Smooth muscle cell (in vitro differentiated cells): ENCODE data around the gene DNAH5. TPM values are rescaled to one million over a fixed set of nuclear protein-coding genes. Genes with fewer than 3 reads are reported as not detected.

Source experiments
- DNase-seq: peaks from one replicate; lab custom pipeline; 2025; ENCODE audit not compliant: unreplicated experiment; lab: John Stamatoyannopoulos, UW
- H2AFZ ChIP-seq: fragments of 200-600 bp; sonication (generic); 2 replicates; pipeline ENCODE4 v1.6.0; 2016; ENCODE audit warnings: antibody characterized with exemption, low read depth, mild to moderate bottlenecking
- H3F3A ChIP-seq: fragments of 200-600 bp; sonication (generic); 2 replicates; pipeline ENCODE4 v1.6.0; 2017; ENCODE audit warnings: antibody characterized with exemption, low read depth
- H3K27ac ChIP-seq: fragments of 200-600 bp; sonication (generic); 2 replicates; pipeline ENCODE4 v1.5.1; 2016; ENCODE audit warnings: low read depth, mild to moderate bottlenecking
- H3K27me3 ChIP-seq: fragments of 200-600 bp; sonication (generic); 2 replicates; pipeline ENCODE4 v1.6.1; 2016; ENCODE audit warnings: low read depth, mild to moderate bottlenecking
- H3K36me3 ChIP-seq: fragments of 200-600 bp; sonication (generic); 2 replicates; pipeline ENCODE4 v1.5.1; 2016; ENCODE audit warnings: low read depth
- H3K4me1 ChIP-seq: fragments of 200-600 bp; sonication (generic); 2 replicates; pipeline ENCODE4 v1.5.1; 2016; ENCODE audit warnings: low read depth
- H3K4me2 ChIP-seq: fragments of 200-600 bp; sonication (generic); 2 replicates; pipeline ENCODE4 v1.6.0; 2016; ENCODE audit warnings: mild to moderate bottlenecking
- H3K4me3 ChIP-seq: fragments of 200-600 bp; sonication (generic); 2 replicates; pipeline ENCODE4 v1.5.1; 2016; ENCODE audit warnings: mild to moderate bottlenecking
- H3K79me2 ChIP-seq: fragments of 200-600 bp; sonication (generic); 2 replicates; pipeline ENCODE4 v1.6.0; 2016; ENCODE audit warnings: low read depth, mild to moderate bottlenecking
- H3K9ac ChIP-seq: fragments of 200-600 bp; sonication (generic); 2 replicates; pipeline ENCODE4 v1.6.0; 2016; ENCODE audit warnings: low read depth
- H3K9me3 ChIP-seq: fragments of 200-600 bp; sonication (generic); replicated peaks from 2 replicates; pipeline ENCODE4 v1.5.1; 2016; ENCODE audit warnings: low read depth
- H4K20me1 ChIP-seq: fragments of 200-600 bp; sonication (generic); 2 replicates; pipeline ENCODE4 v1.6.0; 2016; ENCODE audit warnings: low read depth
- WGBS: methylation state at CpG from one replicate; pipeline ENCODE4 v1.1.7; 2016; ENCODE audit warnings: low lambda C conversion rate; 5-methylcytosine and 5-hydroxymethylcytosine counted together
- polyA plus RNA-seq: library from polyadenylated mRNA; unstranded; fragments of >200 nt; fragmentation: Nextera tagmentation; extraction: Ambion mirVana; gene quantifications from 2 replicates; pipeline ENCODE4 v1.2.1, GENCODE V29; 2016
- total RNA-seq: library from RNA; depleted of rRNA; stranded (reverse); fragments of >200 nt; gene quantifications from 2 replicates; pipeline ENCODE4 v1.2.3, GENCODE V29; 2014
- TF ChIP-seq, protein P1 (sequence below): fragments of 200-600 bp; sonication (generic); IDR thresholded peaks from 2 replicates; pipeline ENCODE4 v1.5.1; 2017; ENCODE audit warnings: borderline replicate concordance, mild to moderate bottlenecking, antibody characterized with exemption; ENCODE audit not compliant: insufficient read depth, poor library complexity, severe bottlenecking

DNAH5 gene
- total and polyA plus RNA-seq, 2 experiments from 2014 or later = 0.04 to 0.33 TPM

DNA sequence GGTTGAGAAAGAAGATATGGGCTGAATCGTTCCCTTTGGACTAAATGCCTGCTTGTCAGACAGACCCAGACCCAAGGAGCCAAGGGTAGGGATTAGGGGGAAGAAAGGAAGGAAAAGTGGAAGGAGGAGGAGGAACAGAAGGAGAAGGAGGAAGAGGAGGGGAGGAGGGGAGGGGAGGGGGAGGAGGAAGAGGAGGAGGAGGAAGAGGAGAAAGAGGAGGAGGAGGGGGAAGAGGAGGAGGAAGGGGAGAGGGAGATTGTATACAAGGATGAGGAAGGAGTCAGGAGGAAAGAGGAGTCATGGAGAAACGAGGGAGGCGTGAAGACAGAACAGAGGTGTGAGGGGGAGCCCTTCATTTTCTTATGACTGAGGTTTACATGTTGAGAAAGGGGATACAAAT lies 46.9 kb upstream of the DNAH5 start:
- WGBS = 84% methylated on average over 3 of the region's 3 CpGs
- no peak overlapping the region for H3K27ac ChIP-seq
- TF ChIP-seq, protein P1, sequence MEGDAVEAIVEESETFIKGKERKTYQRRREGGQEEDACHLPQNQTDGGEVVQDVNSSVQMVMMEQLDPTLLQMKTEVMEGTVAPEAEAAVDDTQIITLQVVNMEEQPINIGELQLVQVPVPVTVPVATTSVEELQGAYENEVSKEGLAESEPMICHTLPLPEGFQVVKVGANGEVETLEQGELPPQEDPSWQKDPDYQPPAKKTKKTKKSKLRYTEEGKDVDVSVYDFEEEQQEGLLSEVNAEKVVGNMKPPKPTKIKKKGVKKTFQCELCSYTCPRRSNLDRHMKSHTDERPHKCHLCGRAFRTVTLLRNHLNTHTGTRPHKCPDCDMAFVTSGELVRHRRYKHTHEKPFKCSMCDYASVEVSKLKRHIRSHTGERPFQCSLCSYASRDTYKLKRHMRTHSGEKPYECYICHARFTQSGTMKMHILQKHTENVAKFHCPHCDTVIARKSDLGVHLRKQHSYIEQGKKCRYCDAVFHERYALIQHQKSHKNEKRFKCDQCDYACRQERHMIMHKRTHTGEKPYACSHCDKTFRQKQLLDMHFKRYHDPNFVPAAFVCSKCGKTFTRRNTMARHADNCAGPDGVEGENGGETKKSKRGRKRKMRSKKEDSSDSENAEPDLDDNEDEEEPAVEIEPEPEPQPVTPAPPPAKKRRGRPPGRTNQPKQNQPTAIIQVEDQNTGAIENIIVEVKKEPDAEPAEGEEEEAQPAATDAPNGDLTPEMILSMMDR = no peak
- no peak overlapping the region for H3K4me2 ChIP-seq
- no peak overlapping the region for H3K9ac ChIP-seq
- H3K4me3 ChIP-seq = no peak overlapping the region
- H3K79me2 ChIP-seq = no peaks in the 10 kb centered on the region
- no peaks in the 10 kb centered on the region for H3K36me3 ChIP-seq
- no peaks in the 10 kb centered on the region for H3K27me3 ChIP-seq
- no peak for DNase-seq
- H4K20me1 ChIP-seq = no peaks in the 10 kb centered on the region
- no peaks in the 10 kb centered on the region for H3K4me1 ChIP-seq
- H2AFZ ChIP-seq = no peak overlapping the region
- H3F3A ChIP-seq = no peaks in the 10 kb centered on the region
- H3K9me3 ChIP-seq = no peaks in the 10 kb centered on the region

- Histone ChIP-seq H3K79me2 (no peaks in the 10 kb centered on the region), H4K20me1 (no peaks in the 10 kb centered on the region), H2AFZ (no peak overlapping the region), H3K27me3 (no peaks in the 10 kb centered on the region), H3K9ac (no peak overlapping the region), H3K4me2 (no peak overlapping the region), H3K4me3 (no peak overlapping the region), H3K36me3 (no peaks in the 10 kb centered on the region), H3K9me3 (no peaks in the 10 kb centered on the region), H3K27ac (no peak overlapping the region), H3K4me1 (no peaks in the 10 kb centered on the region), H3F3A (no peaks in the 10 kb centered on the region)
- 75% methylated on average over 2 of the region's 2 CpGs for WGBS
- TF ChIP-seq, protein P1 = no peak
- DNase-seq = no peak
Measured at GRCh38 chr5:13990896-13991295, 46.4 kb upstream of the DNAH5 start.

DNA sequence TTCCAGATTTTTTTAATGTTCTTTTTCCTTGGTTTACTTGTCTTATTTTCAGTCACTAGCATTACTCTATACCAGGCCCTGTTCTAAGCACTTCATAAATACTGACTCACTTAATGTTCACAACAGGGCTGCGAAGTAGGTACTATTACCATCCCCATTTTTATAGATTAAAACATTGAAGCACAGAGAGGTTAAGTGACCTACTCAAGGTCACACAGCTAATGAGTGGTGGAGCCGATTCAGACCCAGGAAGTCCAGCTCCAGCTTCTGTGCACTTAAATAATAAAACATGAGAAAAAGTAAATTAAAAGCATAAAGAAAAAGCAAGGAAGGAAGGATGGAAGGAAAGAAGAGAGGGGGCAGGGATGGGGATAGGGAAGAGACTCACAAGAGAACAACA lies 45.3 kb upstream of the DNAH5 start:
- Histone ChIP-seq H3K27me3 (no peaks in the 10 kb centered on the region), H3K36me3 (no peaks in the 10 kb centered on the region), H3K4me1 (no peaks in the 10 kb centered on the region), H2AFZ (no peak overlapping the region), H3F3A (no peaks in the 10 kb centered on the region), H4K20me1 (no peaks in the 10 kb centered on the region), H3K27ac (no peak overlapping the region), H3K4me3 (no peak overlapping the region), H3K4me2 (no peak overlapping the region), H3K9me3 (no peaks in the 10 kb centered on the region), H3K79me2 (no peaks in the 10 kb centered on the region), H3K9ac (no peak overlapping the region)
- 98% methylated on average over 2 of the region's 2 CpGs for WGBS
- TF ChIP-seq, protein P1 = no peak
- no peak for DNase-seq

GRCh38 chr5:13987843-13988464 lies 43.5 kb upstream of the DNAH5 start:
- H3K4me3 ChIP-seq = no peak overlapping the region
- H3K36me3 ChIP-seq = no peaks in the 10 kb centered on the region
- H3K27me3 ChIP-seq = no peaks in the 10 kb centered on the region
- TF ChIP-seq, protein P1 = peak; percentile 95
- no peaks in the 10 kb centered on the region for H3F3A ChIP-seq
- no peaks in the 10 kb centered on the region for H3K9me3 ChIP-seq
- H3K79me2 ChIP-seq = no peaks in the 10 kb centered on the region
- peak overlapping the region; percentile 9 for H3K4me2 ChIP-seq
- whole genome bisulfite sequencing = 23% methylated on average over 7 of the region's 7 CpGs
- H2AFZ ChIP-seq = no peak overlapping the region
- DNase-seq = no peak
- H3K9ac ChIP-seq = no peak overlapping the region
- no peaks in the 10 kb centered on the region for H4K20me1 ChIP-seq
- H3K4me1 ChIP-seq = no peaks in the 10 kb centered on the region
- H3K27ac ChIP-seq = no peak overlapping the region
